SK-N-SH treated with all-trans-retinoic acid at 6 μM for 48 hours (cell line): ENCODE results near the gene RASA3.

ENCODE experiments used
- ATAC-seq: fragments of 200-7000 bp; cut with Tn5 transposase; 3 replicates; pipeline ENCODE4 v1.9.1; 2020; ENCODE audit warnings: mild to moderate bottlenecking, moderate library complexity
- ARNTL ChIP-seq: fragments of 450-650 bp; formaldehyde crosslinking; IDR thresholded peaks from 2 replicates; pipeline ENCODE4 v1.5.0; 2020; ENCODE audit warnings: low read depth, mild to moderate bottlenecking, moderate library complexity, borderline replicate concordance
- BACH2 ChIP-seq: fragments of 250-450 bp; sonication (Bioruptor Pico); IDR thresholded peaks from 2 replicates; pipeline ENCODE4 v1.9.0; 2021; ENCODE audit warnings: mild to moderate bottlenecking, borderline replicate concordance
- CREB5 ChIP-seq: fragments of 250-450 bp; sonication (Bioruptor Pico); IDR thresholded peaks from 2 replicates; pipeline ENCODE4 v1.5.1; 2020; ENCODE audit warnings: low read depth, mild to moderate bottlenecking, moderate library complexity
- CSDC2 ChIP-seq: fragments of 250-450 bp; sonication (Bioruptor Pico); IDR thresholded peaks from 2 replicates; pipeline ENCODE4 v1.5.0; 2020; ENCODE audit warnings: mild to moderate bottlenecking, moderate library complexity
- CSRNP3 ChIP-seq: fragments of 250-450 bp; sonication (Bioruptor Pico); IDR thresholded peaks from 2 replicates; pipeline ENCODE4 v1.5.1; 2021; ENCODE audit warnings: mild to moderate bottlenecking, moderate library complexity
- ESRRG ChIP-seq: fragments of 250-450 bp; sonication (Bioruptor Pico); IDR thresholded peaks from 2 replicates; pipeline ENCODE4 v1.6.1; 2021; ENCODE audit warnings: mild to moderate bottlenecking
- ISL1 ChIP-seq: fragments of 250-450 bp; sonication (Bioruptor Pico); IDR thresholded peaks from 2 replicates; pipeline ENCODE4 v2.1.2; 2022; ENCODE audit warnings: mild to moderate bottlenecking, moderate library complexity
- OSR1 ChIP-seq: fragments of 250-450 bp; sonication (Bioruptor Pico); IDR thresholded peaks from 2 replicates; pipeline ENCODE4 v1.8.0; 2022; ENCODE audit warnings: moderate library complexity, mild to moderate bottlenecking, inconsistent platforms
- PATZ1 ChIP-seq: fragments of 250-450 bp; sonication (Bioruptor Pico); IDR thresholded peaks from 2 replicates; pipeline ENCODE4 v1.8.0; 2020; ENCODE audit warnings: mild to moderate bottlenecking, moderate library complexity, borderline replicate concordance
- POU6F1 ChIP-seq: fragments of 250-450 bp; sonication (Bioruptor Pico); IDR thresholded peaks from 2 replicates; pipeline ENCODE4 v1.8.0; 2021; ENCODE audit warnings: low read depth, mild to moderate bottlenecking, moderate library complexity, borderline replicate concordance
- PPARA ChIP-seq: fragments of 250-450 bp; sonication (Bioruptor Pico); IDR thresholded peaks from 2 replicates; pipeline ENCODE4 v1.5.0; 2020; ENCODE audit warnings: mild to moderate bottlenecking, borderline replicate concordance
- RARB ChIP-seq: fragments of 250-450 bp; sonication (Bioruptor Pico); IDR thresholded peaks from 2 replicates; pipeline ENCODE4 v1.8.0; 2021; ENCODE audit warnings: mild to moderate bottlenecking, moderate library complexity
- SNAI2 ChIP-seq: fragments of 250-450 bp; sonication (Bioruptor Pico); IDR thresholded peaks from 2 replicates; pipeline ENCODE4 v1.5.0; 2020; ENCODE audit warnings: mild to moderate bottlenecking, moderate library complexity
- TCF4 ChIP-seq: fragments of 250-450 bp; sonication (Bioruptor Pico); IDR thresholded peaks from 2 replicates; pipeline ENCODE4 v1.8.0; 2021; ENCODE audit warnings: mild to moderate bottlenecking, moderate library complexity, borderline replicate concordance
- TOX ChIP-seq: fragments of 250-450 bp; sonication (Bioruptor Pico); IDR thresholded peaks from 2 replicates; pipeline ENCODE4 v1.8.0; 2021; ENCODE audit warnings: mild to moderate bottlenecking, moderate library complexity, borderline replicate concordance
- TSHZ2 ChIP-seq: fragments of 250-450 bp; sonication (Bioruptor Pico); IDR thresholded peaks from 2 replicates; pipeline ENCODE4 v1.5.0; 2020; ENCODE audit warnings: mild to moderate bottlenecking, moderate library complexity
- ZC3H10 ChIP-seq: fragments of 250-450 bp; sonication (Bioruptor Pico); IDR thresholded peaks from 2 replicates; pipeline ENCODE4 v1.5.1; 2021; ENCODE audit warnings: mild to moderate bottlenecking, moderate library complexity
- ZFP3 ChIP-seq: fragments of 250-450 bp; sonication (Bioruptor Pico); IDR thresholded peaks from 2 replicates; pipeline ENCODE4 v1.5.0; 2020; ENCODE audit warnings: mild to moderate bottlenecking, moderate library complexity
- ZFP30 ChIP-seq: fragments of 450-650 bp; formaldehyde crosslinking; IDR thresholded peaks from 2 replicates; pipeline ENCODE4 v1.5.0; 2022; ENCODE audit warnings: mild to moderate bottlenecking, moderate library complexity
- ZNF565 ChIP-seq: fragments of 450-650 bp; formaldehyde crosslinking; conservative IDR thresholded peaks from 2 replicates; pipeline ENCODE4 v1.5.0; 2020; ENCODE audit warnings: low read depth, mild to moderate bottlenecking, moderate library complexity
- ZNF70 ChIP-seq: fragments of 450-650 bp; formaldehyde crosslinking; IDR thresholded peaks from 2 replicates; pipeline ENCODE4 v1.5.0; 2020; ENCODE audit warnings: mild to moderate bottlenecking, moderate library complexity
- ZNF8 ChIP-seq: fragments of 450-650 bp; formaldehyde crosslinking; IDR thresholded peaks from 2 replicates; pipeline ENCODE4 v1.5.0; 2020; ENCODE audit warnings: mild to moderate bottlenecking, moderate library complexity

RASA3 gene

GRCh38 chr13:113962975-113963374 lies 169.4 kb downstream of the RASA3 start:
- no peak for ATAC-seq
- TF ChIP-seq TSHZ2 (CRISPR knock-in tag) = no peak
- TF ChIP-seq ZNF70 (CRISPR knock-in tag) = no peak
- no peak for TF ChIP-seq BACH2 (CRISPR knock-in tag)
- no peak for TF ChIP-seq RARB (CRISPR knock-in tag)
- no peak for TF ChIP-seq ISL1 (CRISPR knock-in tag)
- TF ChIP-seq TOX (CRISPR knock-in tag) = no peak
- no peak for TF ChIP-seq ZC3H10 (CRISPR knock-in tag)
- no peak for TF ChIP-seq TCF4 (CRISPR knock-in tag)
- no peak for TF ChIP-seq SNAI2 (CRISPR knock-in tag)
- no peak for TF ChIP-seq CSRNP3 (CRISPR knock-in tag)
- no peak for TF ChIP-seq ZFP3 (CRISPR knock-in tag)
- TF ChIP-seq ARNTL (CRISPR knock-in tag) = no peak
- no peak for TF ChIP-seq PATZ1 (CRISPR knock-in tag)
- no peak for TF ChIP-seq CREB5
- no peak for TF ChIP-seq ZNF8 (CRISPR knock-in tag)
- TF ChIP-seq PPARA (CRISPR knock-in tag) = no peak
- no peak for TF ChIP-seq CSDC2 (CRISPR knock-in tag)

- TF ChIP-seq ZFP30 (CRISPR knock-in tag) (no peak), OSR1 (CRISPR knock-in tag) (no peak), TCF4 (CRISPR knock-in tag) (no peak), POU6F1 (CRISPR knock-in tag) (no peak), PPARA (CRISPR knock-in tag) (no peak), ESRRG (CRISPR knock-in tag) (no peak), CSDC2 (CRISPR knock-in tag) (no peak), ZNF70 (CRISPR knock-in tag) (no peak), SNAI2 (CRISPR knock-in tag) (no peak), ARNTL (CRISPR knock-in tag) (no peak), PATZ1 (CRISPR knock-in tag) (no peak), ZFP3 (CRISPR knock-in tag) (no peak), RARB (CRISPR knock-in tag) (no peak), ZNF8 (CRISPR knock-in tag) (no peak), ZC3H10 (CRISPR knock-in tag) (no peak), CREB5 (no peak), ISL1 (CRISPR knock-in tag) (no peak), ZNF565 (no peak)
- ATAC-seq = no peak
Observed at GRCh38 chr13:113962386-113962785, 170.0 kb downstream of the RASA3 start.
